Upper lobe of left lung (tissue), 6 donors: ENCODE data around the gene PPP2R2B. TPM values are rescaled to one million over a fixed set of nuclear protein-coding genes. Genes with fewer than 3 reads are reported as not detected.

Experiments used
- ATAC-seq, 2 donors: fragments of 200-7000 bp; cut with Tn5 transposase; one replicate each; pipeline ENCODE4 v1.9.1; 2022; ENCODE audit warnings: mild to moderate bottlenecking in 2 of 2, moderate library complexity in 2 of 2; ENCODE audit not compliant: low FRiP score in 2 of 2
- DNase-seq, 2 donors: peaks; one replicate each; pipeline ENCODE4 v3.0.0-alpha.2; 2019 to 2020
- H3K27ac ChIP-seq, 4 donors: fragments of 200-600 bp; sonication (generic); one replicate each; pipeline ENCODE4 v1.5.1; 2016 to 2019
- H3K27me3 ChIP-seq, 4 donors: fragments of 200-600 bp; sonication (generic); one replicate each; pipeline ENCODE4 v1.5.1; 2017 to 2019
- H3K36me3 ChIP-seq, 4 donors: fragments of 200-600 bp; sonication (generic); one replicate each; pipeline ENCODE4 v1.5.1; 2016 to 2019
- H3K4me1 ChIP-seq, 4 donors: fragments of 200-600 bp; sonication (generic); one replicate each; pipeline ENCODE4 v1.5.1; 2018 to 2019
- H3K4me3 ChIP-seq, 4 donors: fragments of 200-600 bp; sonication (generic); one replicate each; pipeline ENCODE4 v1.5.1; 2017 to 2019; ENCODE audit warnings: mild to moderate bottlenecking in 2 of 4, moderate library complexity in 1 of 4
- H3K9me3 ChIP-seq, 4 donors: fragments of 200-600 bp; sonication (generic); one replicate each; pipeline ENCODE4 v1.5.1; 2018 to 2019
- EP300 ChIP-seq, 4 donors: sonication (generic); formaldehyde crosslinking; IDR thresholded peaks; one replicate each; pipeline ENCODE4 v1.5.1; 2017; ENCODE audit warnings: antibody characterized with exemption in 4 of 4, control low read depth in 2 of 4
- POLR2A ChIP-seq, 4 donors: fragments of 450-650 bp; IDR thresholded peaks; one replicate each; pipeline ENCODE4 v1.5.1; 2016 to 2017; ENCODE audit warnings: antibody characterized with exemption in 4 of 4, mild to moderate bottlenecking in 2 of 4
- POLR2AphosphoS5 ChIP-seq, 2 donors: sonication (generic); formaldehyde crosslinking; IDR thresholded peaks; one replicate each; pipeline ENCODE4 v1.5.1; 2017; ENCODE audit warnings: antibody characterized with exemption in 2 of 2
- WGBS, 2 donors: methylation state at CpG; one replicate each; pipeline ENCODE4 v1.1.5; 2017 to 2018; 5-methylcytosine and 5-hydroxymethylcytosine counted together
- total RNA-seq, 6 donors: library from RNA; depleted of rRNA in 4 of 6; stranded (reverse); fragments of >200 nt in 4 of 6; gene quantifications; one replicate each; pipeline versions ENCODE4 v1.1.0 to v1.2.1, GENCODE V29; 2016 to 2021
- TF ChIP-seq, protein P1 (sequence below), 6 experiments: fragments of 450-650 bp in 4 of 6; fragments of 200-600 bp in 2 of 6; sonication (generic) in 2 of 6; IDR thresholded peaks; one replicate each; pipeline ENCODE4 v1.5.1; 2016 to 2019; ENCODE audit warnings: antibody characterized with exemption in 6 of 6
- donor health status: DM: no; HTN: no; CAD: no; lungs with moderate emphysema.
- donor health status: DM: no; HTN: yes; CAD: no; lungs with severe emphysema.

PPP2R2B gene
- total RNA-seq, 6 donors from 2014 or later, result 0.49 to 7.4 (median 1.3) TPM

DNA sequence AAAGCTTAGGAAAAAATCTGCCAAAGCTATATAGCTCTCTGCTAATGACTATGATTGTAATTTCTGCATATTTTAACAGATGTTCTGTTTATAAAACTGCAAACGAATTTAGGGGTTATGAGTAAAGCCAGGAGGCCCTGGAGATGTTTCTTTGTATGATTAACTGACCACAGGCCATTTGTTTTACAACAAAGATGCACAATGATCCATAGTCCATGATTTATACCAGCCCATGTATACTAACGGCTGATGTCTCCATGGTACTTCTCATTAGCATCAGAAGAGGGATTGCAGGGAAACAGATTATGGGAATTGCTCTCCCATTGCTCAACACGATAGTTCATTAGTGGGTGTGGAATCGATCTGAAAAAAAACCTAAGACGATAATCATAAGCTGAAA is 78.9 kb downstream of the PPP2R2B start:
- 78 to 81% methylated on average over 5 of the region's 5 CpGs for WGBS, 2 donors
- DNase-seq, result no peak
- ATAC-seq, result no peak
- no peak for TF ChIP-seq EP300 (IDR thresholded peaks at IDR 0.05)
- no peak for TF ChIP-seq POLR2AphosphoS5 (IDR thresholded peaks at IDR 0.05)
- TF ChIP-seq, protein P1, sequence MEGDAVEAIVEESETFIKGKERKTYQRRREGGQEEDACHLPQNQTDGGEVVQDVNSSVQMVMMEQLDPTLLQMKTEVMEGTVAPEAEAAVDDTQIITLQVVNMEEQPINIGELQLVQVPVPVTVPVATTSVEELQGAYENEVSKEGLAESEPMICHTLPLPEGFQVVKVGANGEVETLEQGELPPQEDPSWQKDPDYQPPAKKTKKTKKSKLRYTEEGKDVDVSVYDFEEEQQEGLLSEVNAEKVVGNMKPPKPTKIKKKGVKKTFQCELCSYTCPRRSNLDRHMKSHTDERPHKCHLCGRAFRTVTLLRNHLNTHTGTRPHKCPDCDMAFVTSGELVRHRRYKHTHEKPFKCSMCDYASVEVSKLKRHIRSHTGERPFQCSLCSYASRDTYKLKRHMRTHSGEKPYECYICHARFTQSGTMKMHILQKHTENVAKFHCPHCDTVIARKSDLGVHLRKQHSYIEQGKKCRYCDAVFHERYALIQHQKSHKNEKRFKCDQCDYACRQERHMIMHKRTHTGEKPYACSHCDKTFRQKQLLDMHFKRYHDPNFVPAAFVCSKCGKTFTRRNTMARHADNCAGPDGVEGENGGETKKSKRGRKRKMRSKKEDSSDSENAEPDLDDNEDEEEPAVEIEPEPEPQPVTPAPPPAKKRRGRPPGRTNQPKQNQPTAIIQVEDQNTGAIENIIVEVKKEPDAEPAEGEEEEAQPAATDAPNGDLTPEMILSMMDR (IDR thresholded peaks at IDR 0.05), result no peak
- TF ChIP-seq POLR2A (IDR thresholded peaks at IDR 0.05), result no peak
- H3K4me3 ChIP-seq, result no peak overlapping the region
- no peaks in the 10 kb centered on the region for H3K9me3 ChIP-seq
- no peak overlapping the region for H3K27ac ChIP-seq
- no peaks in the 10 kb centered on the region for H3K36me3 ChIP-seq
- no peaks in the 10 kb centered on the region for H3K27me3 ChIP-seq
- H3K4me1 ChIP-seq, result no peaks in the 10 kb centered on the region

DNA sequence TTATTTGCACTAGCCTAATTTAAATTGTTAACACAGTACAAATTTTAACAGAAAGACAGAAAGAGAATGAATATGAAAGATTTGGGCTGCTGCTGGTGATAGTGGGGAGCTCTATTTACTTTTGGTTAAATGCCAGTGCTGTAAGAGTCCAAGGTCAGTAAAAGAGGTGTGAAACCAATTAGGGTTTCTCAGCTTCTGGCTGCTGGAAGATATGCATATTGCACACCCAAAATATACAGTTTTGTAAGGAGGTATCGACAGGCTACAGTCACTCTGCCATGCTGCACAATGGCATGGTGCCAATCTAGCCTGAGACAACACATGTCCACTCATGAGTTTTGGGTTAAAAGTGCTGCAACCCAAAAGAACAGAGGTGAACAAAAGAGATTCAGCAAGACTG is 79.3 kb downstream of the PPP2R2B start:
- 70 to 79% methylated on average over 1 of the region's 1 CpG for WGBS, 2 donors

GRCh38 chr5:146797658-146798057 is 80.9 kb downstream of the PPP2R2B start:
- WGBS, 2 donors, result 46 to 52% methylated on average over 5 of the region's 5 CpGs
- H3K36me3 ChIP-seq, result no peaks in the 10 kb centered on the region
- TF ChIP-seq POLR2A (IDR thresholded peaks at IDR 0.05) (no peak), POLR2AphosphoS5 (IDR thresholded peaks at IDR 0.05) (no peak), EP300 (IDR thresholded peaks at IDR 0.05) (no peak)
- TF ChIP-seq, protein P1 (IDR thresholded peaks at IDR 0.05), result no peak
- H3K9me3 ChIP-seq, result no peaks in the 10 kb centered on the region
- no peaks in the 10 kb centered on the region for H3K4me1 ChIP-seq
- H3K27me3 ChIP-seq, result no peaks in the 10 kb centered on the region
- ATAC-seq, result no peak
- no peak for DNase-seq
- H3K27ac ChIP-seq, result no peak overlapping the region
- no peak overlapping the region for H3K4me3 ChIP-seq

More for the DNA sequence above, 79.3 kb downstream of the PPP2R2B start:
- Histone ChIP-seq H3K27ac (no peak overlapping the region), H3K4me3 (no peak overlapping the region), H3K9me3 (no peaks in the 10 kb centered on the region), H3K27me3 (no peaks in the 10 kb centered on the region), H3K36me3 (no peaks in the 10 kb centered on the region), H3K4me1 (no peaks in the 10 kb centered on the region)
- TF ChIP-seq POLR2A (IDR thresholded peaks at IDR 0.05), result no peak
- TF ChIP-seq EP300 (IDR thresholded peaks at IDR 0.05), result no peak
- TF ChIP-seq POLR2AphosphoS5 (IDR thresholded peaks at IDR 0.05), result no peak
- TF ChIP-seq, protein P1 (IDR thresholded peaks at IDR 0.05), result no peak
- ATAC-seq (no peak), DNase-seq (no peak)

GRCh38 chr5:146796911-146797310 is 81.6 kb downstream of the PPP2R2B start:
- no peaks in the 10 kb centered on the region for H3K27me3 ChIP-seq
- no peaks in the 10 kb centered on the region for H3K4me1 ChIP-seq
- DNase-seq, result no peak
- H3K9me3 ChIP-seq, result no peaks in the 10 kb centered on the region
- TF ChIP-seq POLR2AphosphoS5 (IDR thresholded peaks at IDR 0.05) (no peak), EP300 (IDR thresholded peaks at IDR 0.05) (no peak), POLR2A (IDR thresholded peaks at IDR 0.05) (no peak)
- TF ChIP-seq, protein P1 (IDR thresholded peaks at IDR 0.05), result no peak
- WGBS, 2 donors, result 31 to 46% methylated on average over 1 of the region's 1 CpG
- ATAC-seq, result no peak
- H3K27ac ChIP-seq, result no peak overlapping the region
- no peaks in the 10 kb centered on the region for H3K36me3 ChIP-seq
- H3K4me3 ChIP-seq, result no peak overlapping the region

DNA sequence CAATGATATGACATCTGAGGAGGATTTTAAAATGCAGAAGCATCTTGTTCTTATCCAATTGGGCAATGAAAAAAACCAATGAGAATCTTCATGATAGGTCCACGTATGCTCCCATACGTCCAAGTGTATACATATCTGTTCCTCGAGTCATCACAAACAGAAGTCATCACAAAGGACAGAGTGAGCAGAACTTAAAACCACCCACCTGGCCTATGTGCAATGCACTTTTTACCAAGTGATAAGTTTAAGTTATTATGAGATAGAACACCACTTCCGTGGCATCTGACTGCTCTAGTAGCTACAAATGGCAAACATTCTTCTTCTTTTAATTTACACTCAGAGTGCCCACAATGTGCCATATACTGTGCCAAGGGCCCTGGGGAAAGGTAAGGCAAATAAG is 82.4 kb downstream of the PPP2R2B start:
- TF ChIP-seq, protein P1 (IDR thresholded peaks at IDR 0.05), result no peak
- TF ChIP-seq EP300 (IDR thresholded peaks at IDR 0.05) (no peak), POLR2A (IDR thresholded peaks at IDR 0.05) (no peak), POLR2AphosphoS5 (IDR thresholded peaks at IDR 0.05) (no peak)
- 75 to 80% methylated on average over 4 of the region's 4 CpGs for WGBS, 2 donors
- Histone ChIP-seq H3K36me3 (no peaks in the 10 kb centered on the region), H3K27me3 (no peaks in the 10 kb centered on the region), H3K27ac (no peak overlapping the region), H3K4me1 (no peaks in the 10 kb centered on the region), H3K9me3 (no peaks in the 10 kb centered on the region), H3K4me3 (no peak overlapping the region)
- ATAC-seq, result no peak
- DNase-seq, result no peak
